SHP77 (cell line): ENCODE results near the gene FYB1.

Experiments used
- DNase-seq, 2 experiments: peaks; one replicate each; lab custom pipeline; 2025; lab: John Stamatoyannopoulos, UW

The FYB1 gene

GRCh38 chr5:39206630-39207321, 12.6 kb downstream of the FYB1 start:
- no peak for DNase-seq

- DNase-seq: no peak
These were observed 13.8 kb downstream of the FYB1 start for GRCh38 chr5:39205550-39205949.

GRCh38 chr5:39203951-39204350, 15.4 kb downstream of the FYB1 start:
- no peak for DNase-seq

- DNase-seq: no peak
These were observed 16.0 kb downstream of the FYB1 start for GRCh38 chr5:39203275-39203922.

- no peak for DNase-seq
These were observed 16.6 kb downstream of the FYB1 start for GRCh38 chr5:39202597-39203274.

GRCh38 chr5:39201781-39202596, 17.4 kb downstream of the FYB1 start:
- no peak for DNase-seq

- no peak for DNase-seq
These were observed 18.1 kb downstream of the FYB1 start for GRCh38 chr5:39201160-39201780.

- no peak for DNase-seq
These were observed 19.3 kb downstream of the FYB1 start for GRCh38 chr5:39200081-39200480.

- no peak for DNase-seq
These were observed 20.0 kb downstream of the FYB1 start for GRCh38 chr5:39199335-39199734.

GRCh38 chr5:39198127-39198526, 21.2 kb downstream of the FYB1 start:
- DNase-seq: no peak

GRCh38 chr5:39197556-39197955, 21.8 kb downstream of the FYB1 start:
- no peak for DNase-seq

- no peak for DNase-seq
These were observed 24.1 kb downstream of the FYB1 start for GRCh38 chr5:39195198-39195826.

GRCh38 chr5:39194466-39195136, 24.8 kb downstream of the FYB1 start:
- no peak for DNase-seq

- no peak for DNase-seq
These were observed 25.6 kb downstream of the FYB1 start for GRCh38 chr5:39193553-39194465.

- DNase-seq: no peak
These were observed 26.8 kb downstream of the FYB1 start for GRCh38 chr5:39192450-39193160.

GRCh38 chr5:39191216-39191615, 28.1 kb downstream of the FYB1 start:
- peak; percentile 61 to 64 for DNase-seq

GRCh38 chr5:39190311-39191102, 28.9 kb downstream of the FYB1 start:
- no peak for DNase-seq

- DNase-seq: no peak
These were observed 29.9 kb downstream of the FYB1 start for GRCh38 chr5:39189292-39189955.
